GM12875 (cell line): ENCODE measurements around the gene C6orf62.
"Not testable (repeated sequence)": the region's sequence is repeated elsewhere in the genome, so short reads cannot be mapped to it uniquely, and the experiment has no call there.

Experiments
- H3K4me3 ChIP-seq: one replicate; pipeline ENCODE4 v1.5.1; 2011; ENCODE audit warnings: low read depth, low read length, control low read depth
- CTCF ChIP-seq: IDR thresholded peaks from 2 replicates; pipeline ENCODE4 v1.5.1; 2011; ENCODE audit warnings: low read depth, mild to moderate bottlenecking, control low read depth, inconsistent platforms, low read length, moderate library complexity, borderline replicate concordance; ENCODE audit not compliant: insufficient read depth

C6orf62 gene

DNA sequence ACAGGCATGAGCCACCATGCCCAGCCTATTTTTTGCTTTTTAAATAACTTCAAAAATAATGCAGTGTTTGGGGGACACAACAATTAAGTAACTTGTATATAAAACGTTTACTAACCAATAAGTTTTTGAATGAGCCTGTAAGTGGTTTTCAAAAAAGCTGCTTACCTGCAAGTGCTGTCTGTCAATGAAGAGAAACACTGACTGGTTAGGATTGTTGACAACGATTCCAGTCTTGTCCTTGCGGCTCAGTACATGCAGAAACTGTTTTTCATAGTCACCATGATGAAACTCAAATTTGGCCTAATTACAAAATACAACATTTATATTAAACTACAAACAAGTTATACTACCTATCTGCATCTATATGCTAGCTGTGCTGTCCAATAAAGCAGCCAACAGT is 10.3 kb downstream of the C6orf62 start:
- TF ChIP-seq CTCF: no peak
- H3K4me3 ChIP-seq: no peak overlapping the region

DNA sequence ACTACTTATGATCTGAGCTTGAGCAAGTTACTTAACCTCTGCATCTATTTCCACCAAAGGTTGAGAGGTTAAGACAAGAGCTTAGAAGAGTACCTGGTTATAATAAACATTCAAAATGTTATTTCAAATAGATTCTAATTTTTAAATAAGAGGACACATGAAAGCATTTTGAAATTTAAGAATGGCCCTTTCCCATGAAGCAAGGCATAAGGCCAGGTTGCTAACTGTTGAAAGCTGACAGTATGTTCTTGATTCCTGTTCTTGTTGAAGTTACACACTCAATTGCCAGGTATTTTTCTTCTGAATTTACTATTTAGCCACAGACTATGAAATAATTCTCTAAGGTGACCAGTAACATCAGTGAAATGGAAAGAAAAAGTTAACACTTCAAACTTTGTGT is 14.5 kb downstream of the C6orf62 start:
- no peak overlapping the region for H3K4me3 ChIP-seq
- TF ChIP-seq CTCF: no peak

DNA sequence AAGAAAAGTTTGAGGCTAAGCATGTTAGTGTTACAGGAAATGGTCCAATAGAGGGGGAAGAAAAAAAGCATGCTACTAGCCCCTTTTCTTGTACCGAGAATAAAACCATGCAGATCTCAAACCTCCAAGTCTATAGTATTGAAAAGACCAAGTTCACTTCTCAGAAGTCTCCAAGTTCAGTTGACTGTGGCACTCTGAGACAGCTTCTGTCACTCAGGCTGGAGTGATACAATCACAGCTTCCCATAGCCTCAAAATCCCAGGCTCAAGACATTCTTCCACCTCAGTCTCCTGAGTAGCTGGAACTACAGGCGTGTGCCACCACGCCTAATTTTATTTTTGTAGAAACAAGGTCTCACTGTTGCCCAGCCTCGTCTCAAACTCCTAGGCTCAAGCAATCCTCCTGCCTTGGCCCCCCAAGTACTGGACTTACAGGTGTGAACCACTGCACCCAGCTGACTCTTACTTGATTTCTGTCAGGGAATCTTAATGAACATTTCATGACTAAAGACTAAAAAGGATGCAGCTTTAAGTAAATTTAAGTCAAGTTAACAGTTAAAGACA is 16.2 kb downstream of the C6orf62 start:
- no peak for TF ChIP-seq CTCF

GRCh38 chr6:24699521-24700359 is 19.2 kb downstream of the C6orf62 start:
- no peak overlapping the region for H3K4me3 ChIP-seq
- no peak for TF ChIP-seq CTCF

More for the DNA sequence above, 16.2 kb downstream of the C6orf62 start:
- no peak overlapping the region for H3K4me3 ChIP-seq

DNA sequence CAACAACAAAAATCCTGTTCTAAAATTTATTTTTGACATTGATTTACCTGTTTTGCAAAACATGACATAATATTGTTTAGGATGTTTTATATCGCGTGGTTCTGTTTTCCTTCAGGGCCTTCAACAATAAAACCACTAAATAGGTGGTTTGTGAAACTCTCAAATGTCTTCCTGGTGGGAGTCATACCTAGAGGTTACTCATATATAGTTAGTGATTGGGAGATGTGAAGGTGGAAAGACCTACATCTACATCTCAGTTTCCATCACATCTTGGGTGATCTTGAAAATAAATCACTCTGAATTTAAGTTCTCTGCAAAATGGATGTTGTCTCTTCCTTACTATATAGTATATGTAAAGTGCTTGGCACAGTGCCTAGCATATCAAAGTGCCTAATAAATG is 22.9 kb downstream of the C6orf62 start:
- H3K4me3 ChIP-seq: no peak overlapping the region
- no peak for TF ChIP-seq CTCF

DNA sequence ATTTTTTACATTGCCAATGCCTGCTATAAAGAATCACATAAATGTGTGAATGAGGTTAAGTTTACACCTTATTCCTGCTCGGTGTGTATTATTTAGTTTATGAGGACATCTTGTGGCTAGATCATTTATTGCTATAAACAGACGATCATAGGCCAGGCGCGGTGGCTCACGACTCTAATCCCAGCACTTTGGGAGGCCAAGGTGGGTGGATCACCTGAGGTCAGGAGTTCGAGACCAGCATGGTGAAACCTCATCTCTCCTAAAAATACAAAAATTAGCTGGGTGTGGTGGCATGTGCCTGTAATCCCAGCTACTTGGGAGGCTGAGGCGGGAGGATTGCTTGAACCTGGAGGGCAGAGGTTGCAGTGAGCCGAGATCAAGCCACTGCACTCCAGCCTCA is 23.3 kb downstream of the C6orf62 start:
- not testable (repeated sequence) for H3K4me3 ChIP-seq

DNA sequence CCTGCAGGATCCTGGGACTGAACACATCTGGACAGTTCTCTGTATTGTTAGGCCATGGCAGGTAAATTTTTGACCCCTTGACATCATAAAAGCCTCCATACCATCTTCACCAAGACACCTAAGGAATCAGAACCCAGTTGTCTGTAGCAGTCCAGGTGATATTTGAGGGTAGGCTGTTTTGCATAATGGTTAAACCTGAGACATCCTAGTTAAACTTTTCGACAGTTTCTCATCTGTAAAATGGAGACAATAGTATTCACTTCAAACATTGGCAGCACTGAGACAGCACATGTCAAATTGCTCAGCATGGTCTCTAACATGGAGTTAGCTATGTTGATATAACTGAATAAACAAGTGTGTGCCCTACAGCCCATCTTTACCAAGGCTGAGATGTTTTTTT is 24.8 kb downstream of the C6orf62 start:
- no peak overlapping the region for H3K4me3 ChIP-seq
- TF ChIP-seq CTCF: no peak
